NCI-H128 (cell line): ENCODE data around the gene PRX.
"Not testable (repeated sequence)": the region's sequence is repeated elsewhere in the genome, so short reads cannot be mapped to it uniquely, and the experiment has no call there.

Experiments
- DNase-seq: peaks from one replicate; lab custom pipeline; 2025; ENCODE audit not compliant: unreplicated experiment; lab: John Stamatoyannopoulos, UW

PRX gene, protein sequence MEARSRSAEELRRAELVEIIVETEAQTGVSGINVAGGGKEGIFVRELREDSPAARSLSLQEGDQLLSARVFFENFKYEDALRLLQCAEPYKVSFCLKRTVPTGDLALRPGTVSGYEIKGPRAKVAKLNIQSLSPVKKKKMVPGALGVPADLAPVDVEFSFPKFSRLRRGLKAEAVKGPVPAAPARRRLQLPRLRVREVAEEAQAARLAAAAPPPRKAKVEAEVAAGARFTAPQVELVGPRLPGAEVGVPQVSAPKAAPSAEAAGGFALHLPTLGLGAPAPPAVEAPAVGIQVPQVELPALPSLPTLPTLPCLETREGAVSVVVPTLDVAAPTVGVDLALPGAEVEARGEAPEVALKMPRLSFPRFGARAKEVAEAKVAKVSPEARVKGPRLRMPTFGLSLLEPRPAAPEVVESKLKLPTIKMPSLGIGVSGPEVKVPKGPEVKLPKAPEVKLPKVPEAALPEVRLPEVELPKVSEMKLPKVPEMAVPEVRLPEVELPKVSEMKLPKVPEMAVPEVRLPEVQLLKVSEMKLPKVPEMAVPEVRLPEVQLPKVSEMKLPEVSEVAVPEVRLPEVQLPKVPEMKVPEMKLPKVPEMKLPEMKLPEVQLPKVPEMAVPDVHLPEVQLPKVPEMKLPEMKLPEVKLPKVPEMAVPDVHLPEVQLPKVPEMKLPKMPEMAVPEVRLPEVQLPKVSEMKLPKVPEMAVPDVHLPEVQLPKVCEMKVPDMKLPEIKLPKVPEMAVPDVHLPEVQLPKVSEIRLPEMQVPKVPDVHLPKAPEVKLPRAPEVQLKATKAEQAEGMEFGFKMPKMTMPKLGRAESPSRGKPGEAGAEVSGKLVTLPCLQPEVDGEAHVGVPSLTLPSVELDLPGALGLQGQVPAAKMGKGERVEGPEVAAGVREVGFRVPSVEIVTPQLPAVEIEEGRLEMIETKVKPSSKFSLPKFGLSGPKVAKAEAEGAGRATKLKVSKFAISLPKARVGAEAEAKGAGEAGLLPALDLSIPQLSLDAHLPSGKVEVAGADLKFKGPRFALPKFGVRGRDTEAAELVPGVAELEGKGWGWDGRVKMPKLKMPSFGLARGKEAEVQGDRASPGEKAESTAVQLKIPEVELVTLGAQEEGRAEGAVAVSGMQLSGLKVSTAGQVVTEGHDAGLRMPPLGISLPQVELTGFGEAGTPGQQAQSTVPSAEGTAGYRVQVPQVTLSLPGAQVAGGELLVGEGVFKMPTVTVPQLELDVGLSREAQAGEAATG (N-terminal part only)

GRCh38 chr19:40413291-40413845 lies at the start of gene PRX:
TSS of gene PRX (minus strand) at chr19:40413378. CDS start at chr19:40407932, 5,446 bp downstream.
- DNase-seq: no peak

GRCh38 chr19:40461669-40462221 lies 48.6 kb upstream of the PRX start:
- no peak for DNase-seq

- DNase-seq: no peak
Observed at GRCh38 chr19:40460185-40460584, 47.0 kb upstream of the PRX start.

- no peak for DNase-seq
Observed at GRCh38 chr19:40458597-40458974, 45.4 kb upstream of the PRX start.

- no peak for DNase-seq
Observed at GRCh38 chr19:40457953-40458596, 44.9 kb upstream of the PRX start.

DNA sequence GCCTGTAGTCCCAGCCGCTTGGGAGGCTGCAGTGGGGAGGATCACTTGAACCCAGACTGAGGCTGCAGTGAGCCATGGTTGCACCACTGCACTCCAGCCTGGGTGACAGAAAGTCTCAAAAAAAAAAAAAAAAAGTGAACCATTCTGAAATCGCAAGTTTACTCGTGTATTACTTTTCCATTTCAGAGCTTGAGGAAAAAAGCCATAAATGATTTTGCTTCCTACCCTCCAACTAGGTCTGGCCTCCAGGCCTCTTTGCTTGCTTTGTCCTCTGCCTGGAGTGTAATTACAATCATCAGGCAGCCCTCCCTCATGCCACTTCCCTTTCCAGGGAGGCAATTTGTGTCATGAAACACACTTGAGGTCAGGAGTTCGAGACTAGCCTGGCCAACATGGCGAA lies 43.9 kb upstream of the PRX start:
- no peak for DNase-seq

GRCh38 chr19:40453943-40454342 lies 40.8 kb upstream of the PRX start:
- not testable (repeated sequence) for DNase-seq

DNA sequence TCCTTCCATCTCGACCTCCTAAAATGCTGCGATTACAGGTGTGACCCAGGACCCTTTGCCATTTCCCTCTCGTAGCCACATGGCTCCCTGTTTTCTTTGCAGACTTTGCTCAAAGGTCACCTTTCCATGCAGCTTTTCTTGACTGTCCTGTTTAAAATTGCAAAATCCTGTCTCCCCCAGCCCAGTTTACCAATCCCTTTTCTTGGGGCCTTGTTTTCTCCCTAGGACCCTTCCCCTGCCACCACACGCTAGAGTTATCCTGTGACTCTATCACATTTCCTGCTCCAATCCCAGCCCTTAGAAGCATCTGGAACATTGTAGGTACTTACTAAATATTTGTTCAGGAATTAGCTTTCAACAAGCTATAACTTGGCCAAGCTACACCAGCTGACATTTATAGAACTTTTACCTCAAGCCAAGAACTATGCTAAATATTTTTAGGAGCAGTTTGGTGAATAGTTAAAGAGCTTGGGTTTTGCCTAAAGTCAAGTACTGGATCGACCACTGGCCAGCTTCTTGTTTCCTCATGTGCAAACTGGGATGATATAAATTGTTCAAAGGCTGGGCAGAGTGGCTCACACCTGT lies 40.1 kb upstream of the PRX start:
- no peak for DNase-seq

DNA sequence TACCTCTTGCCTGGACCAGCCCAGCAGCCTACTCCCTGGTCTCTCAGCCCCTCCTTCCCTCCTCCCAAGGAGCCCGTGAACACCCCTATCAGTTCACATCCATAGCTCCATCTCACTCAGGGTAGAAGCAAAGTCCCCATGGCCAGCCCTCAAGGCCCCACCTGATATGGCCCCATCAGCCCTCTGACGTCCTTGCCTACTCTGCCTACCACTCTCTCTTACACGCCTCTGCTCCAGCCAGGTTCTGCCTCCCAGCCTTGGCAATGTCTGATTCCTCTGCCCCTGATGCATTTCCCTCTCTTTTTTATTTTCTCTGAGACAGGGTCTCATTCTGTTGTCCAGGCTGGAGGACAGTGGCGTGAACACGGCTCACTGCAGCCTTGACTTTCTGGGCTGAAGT lies 38.8 kb upstream of the PRX start:
- no peak for DNase-seq

GRCh38 chr19:40450664-40451063 lies 37.5 kb upstream of the PRX start:
- no peak for DNase-seq

- DNase-seq: no peak
Observed at GRCh38 chr19:40449506-40449905, 36.3 kb upstream of the PRX start.

DNA sequence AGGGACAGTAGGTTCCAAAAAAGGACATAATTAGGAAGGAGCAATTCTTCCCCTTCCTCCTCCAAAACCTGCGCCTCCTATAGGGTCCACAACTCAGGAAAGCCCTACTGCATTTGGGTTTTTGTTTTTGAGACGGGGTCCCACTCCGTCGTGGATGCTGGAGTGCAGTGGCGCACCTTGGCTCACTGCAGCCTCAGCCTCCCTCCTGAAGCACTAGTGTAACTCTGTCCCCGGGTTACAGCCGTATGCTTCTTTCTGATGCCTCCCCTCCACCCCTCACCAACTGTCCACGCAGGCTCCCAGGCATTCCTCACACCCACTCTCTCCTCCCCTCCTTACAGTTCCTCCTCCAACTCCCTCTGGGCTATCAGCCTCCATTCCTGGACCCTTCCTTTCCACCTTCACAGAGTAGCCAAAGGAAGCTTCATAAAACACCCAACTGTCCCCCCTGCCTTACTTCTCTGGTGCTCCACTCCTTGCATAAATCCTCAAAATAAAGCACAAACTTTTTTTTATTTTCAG lies 33.1 kb upstream of the PRX start:
- no peak for DNase-seq

- no peak for DNase-seq
Observed at GRCh38 chr19:40445780-40446262, 32.6 kb upstream of the PRX start.

GRCh38 chr19:40444825-40445312 lies 31.7 kb upstream of the PRX start:
- DNase-seq: no peak

- peak; percentile 91 for DNase-seq
Observed at GRCh38 chr19:40444000-40444824, 31.0 kb upstream of the PRX start, which contains the start of gene SERTAD3. TSS of gene SERTAD3 (minus strand) at chr19:40444335. CDS start at chr19:40442080, 2,255 bp downstream.

- peak; percentile 98 for DNase-seq
Observed at GRCh38 chr19:40443131-40443999, 30.2 kb upstream of the PRX start.
